Panc1 (cell line): Measurements from ENCODE around the gene TPBGL.

ENCODE experiments used
- POLR2AphosphoS5 ChIP-seq: IDR thresholded peaks from 2 replicates; pipeline ENCODE4 v1.6.1; 2012; ENCODE audit warnings: mild to moderate bottlenecking, low read depth, low read length, moderate library complexity
- TF ChIP-seq, protein P1 (sequence below): fragments of 450-650 bp; IDR thresholded peaks from 2 replicates; pipeline ENCODE4 v1.5.1; 2017; ENCODE audit warnings: mild to moderate bottlenecking

DNA sequence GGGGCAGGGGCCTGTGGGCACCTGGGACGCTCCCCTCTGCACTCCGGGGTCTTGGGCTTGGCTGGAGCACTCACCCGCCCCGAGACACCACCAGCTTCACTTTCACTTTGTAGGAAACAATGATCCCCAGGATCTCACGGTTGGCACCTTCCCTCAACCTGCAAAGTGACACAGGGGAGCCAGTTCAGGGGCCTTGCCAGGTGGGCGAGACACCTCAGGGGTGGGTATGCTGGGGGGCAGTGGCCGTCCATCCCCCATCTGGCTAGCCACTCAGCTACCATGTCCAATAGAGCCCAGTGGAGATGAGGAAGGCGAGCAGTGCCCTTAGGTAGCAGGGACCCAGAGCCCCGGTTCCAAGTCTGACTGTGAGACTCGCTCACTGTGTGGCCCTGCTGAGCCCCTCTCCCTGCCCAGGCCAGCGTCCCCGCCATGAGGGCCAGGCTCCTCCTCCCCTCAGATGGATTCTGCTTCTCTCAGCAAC lies 32.3 kb downstream of the TPBGL start:
- TF ChIP-seq, protein P1, sequence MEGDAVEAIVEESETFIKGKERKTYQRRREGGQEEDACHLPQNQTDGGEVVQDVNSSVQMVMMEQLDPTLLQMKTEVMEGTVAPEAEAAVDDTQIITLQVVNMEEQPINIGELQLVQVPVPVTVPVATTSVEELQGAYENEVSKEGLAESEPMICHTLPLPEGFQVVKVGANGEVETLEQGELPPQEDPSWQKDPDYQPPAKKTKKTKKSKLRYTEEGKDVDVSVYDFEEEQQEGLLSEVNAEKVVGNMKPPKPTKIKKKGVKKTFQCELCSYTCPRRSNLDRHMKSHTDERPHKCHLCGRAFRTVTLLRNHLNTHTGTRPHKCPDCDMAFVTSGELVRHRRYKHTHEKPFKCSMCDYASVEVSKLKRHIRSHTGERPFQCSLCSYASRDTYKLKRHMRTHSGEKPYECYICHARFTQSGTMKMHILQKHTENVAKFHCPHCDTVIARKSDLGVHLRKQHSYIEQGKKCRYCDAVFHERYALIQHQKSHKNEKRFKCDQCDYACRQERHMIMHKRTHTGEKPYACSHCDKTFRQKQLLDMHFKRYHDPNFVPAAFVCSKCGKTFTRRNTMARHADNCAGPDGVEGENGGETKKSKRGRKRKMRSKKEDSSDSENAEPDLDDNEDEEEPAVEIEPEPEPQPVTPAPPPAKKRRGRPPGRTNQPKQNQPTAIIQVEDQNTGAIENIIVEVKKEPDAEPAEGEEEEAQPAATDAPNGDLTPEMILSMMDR: no peak
- no peak for TF ChIP-seq POLR2AphosphoS5
